GM18499 (cell line): Measurements from ENCODE around the gene SRSF3.
"Not testable (repeated sequence)": the region's sequence is repeated elsewhere in the genome, so short reads cannot be mapped to it uniquely, and the experiment has no call there.

Experiments
- ATAC-seq: cut with Tn5 transposase; IDR thresholded peaks from one replicate; pipeline ENCODE4 v1.9.1; 2021; ENCODE audit warnings: moderate number of reproducible peaks; ENCODE audit not compliant: insufficient read depth, unreplicated experiment

SRSF3 gene

DNA sequence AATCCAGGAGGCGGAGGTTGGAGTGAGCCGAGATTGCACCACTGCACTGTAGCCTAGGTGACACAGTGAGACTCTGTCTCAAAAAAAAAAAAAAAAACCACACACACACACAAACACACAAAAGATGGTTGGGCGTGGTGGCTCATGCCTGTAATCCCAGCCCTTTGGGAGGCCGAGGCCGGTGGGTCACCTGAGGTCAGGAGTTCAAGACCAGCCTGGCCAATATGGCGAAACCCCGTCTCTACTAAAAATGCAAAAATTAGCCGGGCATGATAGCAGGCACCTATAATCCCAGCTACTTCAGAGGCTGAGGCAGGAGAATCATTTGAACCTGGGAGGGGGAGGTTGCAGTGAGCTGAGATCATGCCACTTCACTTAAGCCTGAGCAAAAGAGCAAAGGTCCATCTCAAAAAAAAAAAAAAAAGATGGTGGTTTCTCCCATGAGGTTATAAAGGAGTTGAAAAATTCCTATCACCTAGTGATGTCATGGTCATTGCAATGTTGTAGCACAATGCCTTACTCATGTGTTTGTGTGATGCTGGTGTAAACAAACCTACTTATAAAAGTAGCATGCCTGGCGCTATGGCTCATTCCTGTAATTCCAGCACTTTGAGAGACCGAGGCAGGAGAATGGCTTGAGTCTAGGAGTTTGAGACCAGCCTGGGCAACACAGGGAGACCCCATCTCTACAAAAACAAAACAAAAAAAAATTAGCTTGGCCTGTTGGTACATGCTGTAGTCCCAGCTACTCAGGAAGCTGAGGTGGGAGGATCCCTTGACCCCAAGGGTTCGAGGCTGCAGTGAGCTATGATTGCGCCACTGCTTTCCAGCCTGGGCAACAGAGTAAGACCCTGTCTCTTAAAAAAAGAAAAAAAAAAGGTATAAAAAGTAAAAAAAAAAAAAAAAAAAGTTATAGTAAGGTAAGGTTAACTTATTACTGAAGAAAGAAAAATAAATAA, 21.5 kb upstream of the SRSF3 start:
- not testable (repeated sequence) for ATAC-seq

DNA sequence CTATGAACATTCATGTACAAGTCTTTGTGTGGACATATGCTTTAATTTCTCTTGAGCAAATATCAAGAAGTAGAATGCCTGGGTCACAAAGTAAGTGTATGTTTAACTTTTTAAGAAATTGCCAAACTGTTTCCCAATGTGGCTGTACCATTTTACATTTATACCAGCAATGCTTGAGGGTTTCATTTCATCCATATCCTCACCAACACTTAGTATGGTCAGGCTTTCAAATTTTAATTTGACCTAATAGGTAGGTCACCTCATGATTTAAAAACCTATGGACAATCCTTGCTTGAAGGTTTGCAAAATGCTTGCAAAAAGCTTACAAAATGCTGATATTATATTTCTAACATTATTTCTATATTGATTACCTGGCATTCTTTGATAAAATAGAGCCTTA, 19.5 kb upstream of the SRSF3 start:
- no peak for ATAC-seq

DNA sequence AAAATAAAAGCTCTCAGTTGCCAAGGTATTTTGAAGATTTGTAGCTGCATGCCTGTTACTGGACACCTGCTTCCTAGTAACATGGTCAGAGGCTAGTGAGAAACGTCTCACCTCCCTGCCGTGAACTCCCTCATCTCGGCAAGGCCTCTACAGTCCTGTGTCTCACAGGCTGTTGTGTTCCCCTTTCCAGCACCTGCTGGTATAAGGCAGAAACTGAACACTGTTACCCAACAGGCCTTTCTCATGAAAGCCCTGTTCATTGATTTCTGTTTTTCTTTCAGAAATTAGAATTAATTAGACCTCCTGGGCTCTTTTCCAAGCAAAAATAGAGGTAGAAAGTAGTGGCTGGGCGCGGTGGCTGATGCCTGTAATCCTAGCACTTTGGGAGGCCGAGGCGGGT, 17.6 kb upstream of the SRSF3 start:
- ATAC-seq: no peak

DNA sequence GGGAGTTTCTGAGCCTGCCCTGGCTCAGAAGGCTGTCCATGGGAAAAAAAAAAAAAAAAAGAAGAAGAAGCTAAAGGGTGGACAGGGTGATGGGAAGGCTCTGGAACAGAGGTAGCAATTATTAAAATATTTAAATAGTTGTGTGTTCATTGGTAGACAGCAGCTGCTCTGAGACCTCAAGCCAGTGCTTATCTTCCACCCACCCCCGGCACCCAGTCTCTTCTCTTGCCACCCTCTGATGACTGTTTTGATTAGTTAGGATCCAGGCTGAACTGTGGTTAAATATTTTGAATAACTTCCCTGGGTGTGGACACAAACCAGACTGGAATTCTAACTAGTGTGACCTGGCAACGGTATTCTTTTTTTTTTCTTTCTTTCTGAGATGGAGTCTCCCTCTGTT, 16.9 kb upstream of the SRSF3 start:
- no peak for ATAC-seq

DNA sequence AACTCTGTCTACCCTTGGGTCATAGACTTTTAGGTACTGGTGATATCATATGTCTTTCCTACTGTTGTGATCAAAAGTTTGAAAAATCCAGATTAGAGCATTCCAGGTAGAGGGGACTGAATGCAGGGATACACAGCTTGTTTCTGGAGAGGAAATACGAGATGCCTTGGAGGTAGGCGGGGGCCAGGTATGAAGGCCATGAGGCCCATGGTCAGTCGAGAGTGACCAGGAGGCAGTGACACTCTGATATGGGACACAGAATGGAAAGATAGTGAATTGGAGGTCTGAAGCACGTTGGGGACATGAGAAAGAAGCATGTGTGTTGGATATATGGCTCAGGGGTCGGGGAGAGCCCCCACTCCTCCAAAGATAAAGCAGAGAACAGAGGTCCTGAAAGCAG, 16.1 kb upstream of the SRSF3 start:
- ATAC-seq: no peak

DNA sequence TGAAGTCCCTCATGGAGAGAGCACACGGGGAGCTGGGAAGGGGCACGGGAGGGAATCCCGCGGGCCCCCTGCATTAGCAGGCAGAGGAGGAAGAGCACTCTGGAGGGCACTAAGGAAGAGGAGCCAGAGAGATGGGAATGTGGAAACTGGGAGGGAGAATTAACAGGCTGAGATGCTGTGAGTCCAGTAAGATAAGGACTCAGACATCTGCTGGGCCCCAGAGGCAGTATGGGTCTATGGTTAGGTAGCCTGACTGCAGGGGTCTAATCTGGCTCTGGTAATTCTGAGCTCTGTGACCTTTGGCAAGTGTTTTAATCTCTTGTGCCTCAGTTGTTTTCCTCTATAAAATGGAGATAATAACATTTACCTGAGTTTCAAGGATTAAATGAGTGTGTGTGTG, 15.7 kb upstream of the SRSF3 start:
- no peak for ATAC-seq

DNA sequence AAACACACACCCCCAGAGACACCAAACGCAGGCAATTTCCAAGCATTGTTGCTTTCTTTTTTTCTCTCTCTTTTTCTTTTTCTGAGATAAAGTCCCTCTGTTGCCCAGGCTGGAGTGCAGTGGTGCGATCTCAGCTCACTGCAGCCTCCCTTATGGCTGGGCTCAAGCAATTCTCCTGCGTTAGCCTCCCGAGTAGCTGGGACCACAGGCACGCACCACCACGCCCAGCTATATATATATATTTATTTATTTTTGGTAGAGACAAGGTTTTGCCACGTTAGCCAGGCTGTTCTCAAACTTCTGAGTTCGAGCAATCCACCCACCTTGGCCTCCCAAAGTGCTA, 14.0 kb upstream of the SRSF3 start:
- ATAC-seq: no peak

DNA sequence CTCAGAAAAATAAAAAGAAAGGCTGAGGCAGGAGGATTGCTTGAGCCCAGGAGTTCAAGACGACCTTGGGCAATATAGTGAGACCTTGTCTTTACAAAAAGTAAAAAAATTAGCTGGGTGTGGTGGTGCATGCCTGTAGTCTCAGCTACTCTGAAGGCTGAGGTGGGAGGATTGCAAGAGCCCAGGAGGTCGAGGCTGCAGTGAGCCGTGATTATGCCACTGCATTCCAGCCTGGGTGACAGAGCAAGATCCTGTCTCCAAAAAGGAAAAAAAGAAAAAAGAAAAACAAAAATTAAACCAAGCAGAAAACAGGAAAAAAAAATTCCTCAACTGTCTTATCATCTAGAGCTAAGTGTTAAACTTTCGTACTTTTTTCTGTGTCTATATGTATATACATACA, 12.4 kb upstream of the SRSF3 start:
- no peak for ATAC-seq

DNA sequence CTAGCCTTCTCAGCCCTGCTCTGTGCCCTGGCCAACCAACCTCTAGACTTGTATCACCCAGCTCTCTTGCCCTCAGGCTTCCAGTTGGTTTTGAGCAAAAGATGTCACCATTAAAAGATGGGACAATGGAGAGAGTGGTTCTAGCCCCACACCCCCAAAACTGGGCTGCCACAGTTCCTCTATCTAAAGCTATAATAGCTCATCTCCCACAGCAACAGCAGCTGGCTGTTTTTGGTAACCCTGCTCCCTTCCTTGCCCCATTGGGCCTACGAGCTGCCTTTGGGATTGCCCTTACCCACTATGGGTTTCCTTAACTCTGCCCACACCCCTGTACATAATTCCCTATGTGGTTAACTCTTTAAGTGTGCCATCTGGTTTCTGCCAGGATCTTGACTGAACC, 7.6 kb upstream of the SRSF3 start:
- ATAC-seq: no peak

DNA sequence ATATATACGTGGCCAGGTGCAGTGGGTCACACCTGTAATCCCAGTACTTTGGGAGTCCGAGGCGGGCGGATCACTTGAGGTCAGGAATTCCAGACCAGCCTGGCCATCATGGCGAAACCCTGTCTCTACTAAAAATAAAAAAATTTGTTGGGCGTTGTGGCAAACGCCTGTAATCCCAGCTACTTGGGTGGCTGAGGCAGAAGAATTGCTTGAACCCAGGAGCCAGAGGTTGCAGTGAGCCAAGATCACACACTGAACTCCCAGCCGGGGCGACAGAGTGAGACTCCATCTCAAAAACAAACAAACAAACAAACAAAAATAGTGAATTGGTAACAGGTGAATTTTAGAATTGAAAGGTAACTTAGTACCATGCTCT, 5.1 kb upstream of the SRSF3 start:
- ATAC-seq: not testable (repeated sequence)

DNA sequence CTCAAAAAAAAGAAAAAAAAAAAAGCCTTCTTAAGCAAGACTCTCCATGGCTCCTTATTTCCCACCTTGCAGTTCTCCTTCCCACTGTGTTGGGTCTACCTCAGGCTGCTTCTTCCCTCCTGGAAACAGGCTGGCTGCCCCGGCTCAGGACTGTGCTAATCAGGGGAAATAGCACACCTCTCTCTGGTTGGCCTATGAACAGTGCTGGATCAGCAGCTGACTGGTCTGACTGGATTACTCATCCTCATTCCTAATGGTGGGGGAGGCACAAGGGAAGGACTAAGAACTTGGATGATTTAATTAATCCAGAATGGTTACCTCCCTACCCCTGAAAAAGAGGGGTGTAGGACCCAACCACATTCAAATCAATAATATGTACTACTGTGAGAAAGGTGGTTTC, 3.9 kb upstream of the SRSF3 start:
- no peak for ATAC-seq

DNA sequence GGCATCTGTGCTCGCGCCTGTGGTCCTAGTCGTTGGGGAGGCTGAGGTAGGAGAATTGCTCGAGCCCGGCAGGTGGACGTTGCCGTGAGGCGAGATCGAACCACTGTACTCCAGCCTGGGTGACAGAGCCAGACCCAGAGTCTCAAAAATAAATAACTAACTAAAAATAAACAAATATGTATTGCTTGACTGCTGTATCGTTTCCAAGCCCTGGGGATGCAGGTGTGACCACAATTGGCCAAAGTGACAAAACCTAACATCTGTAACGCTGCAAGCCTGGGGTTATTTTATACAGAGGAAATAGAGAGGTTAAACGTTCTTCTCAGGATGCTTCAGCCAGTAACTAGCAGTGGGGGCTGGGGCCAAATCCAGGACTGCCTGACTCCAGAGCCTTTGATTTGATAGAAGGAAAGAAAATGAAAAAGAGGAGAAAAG, 1.9 kb upstream of the SRSF3 start:
- no peak for ATAC-seq

DNA sequence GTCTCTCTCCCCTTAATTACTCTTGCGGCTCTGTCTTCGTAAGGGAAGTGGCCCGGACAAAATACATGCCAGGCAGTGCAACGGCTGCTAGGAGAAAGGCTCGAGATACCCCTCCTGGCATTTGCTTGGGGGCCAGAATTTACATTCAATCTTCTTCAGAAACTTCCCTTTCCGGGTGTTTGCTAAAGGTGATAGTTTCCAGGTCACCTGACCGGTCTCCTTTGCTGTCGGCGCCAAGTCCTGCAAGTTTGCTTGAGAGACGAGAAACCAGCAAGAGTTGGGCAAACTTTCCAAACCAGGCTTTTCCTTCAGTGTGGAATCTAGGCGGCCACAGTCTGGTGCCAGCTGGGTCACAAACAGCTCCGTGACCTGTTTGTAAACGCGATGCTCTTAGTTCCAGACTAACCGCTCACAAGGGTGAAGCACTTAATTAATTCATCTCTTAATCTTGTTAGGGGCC, 563 bp upstream of the SRSF3 start:
- ATAC-seq: peak; percentile 6

DNA sequence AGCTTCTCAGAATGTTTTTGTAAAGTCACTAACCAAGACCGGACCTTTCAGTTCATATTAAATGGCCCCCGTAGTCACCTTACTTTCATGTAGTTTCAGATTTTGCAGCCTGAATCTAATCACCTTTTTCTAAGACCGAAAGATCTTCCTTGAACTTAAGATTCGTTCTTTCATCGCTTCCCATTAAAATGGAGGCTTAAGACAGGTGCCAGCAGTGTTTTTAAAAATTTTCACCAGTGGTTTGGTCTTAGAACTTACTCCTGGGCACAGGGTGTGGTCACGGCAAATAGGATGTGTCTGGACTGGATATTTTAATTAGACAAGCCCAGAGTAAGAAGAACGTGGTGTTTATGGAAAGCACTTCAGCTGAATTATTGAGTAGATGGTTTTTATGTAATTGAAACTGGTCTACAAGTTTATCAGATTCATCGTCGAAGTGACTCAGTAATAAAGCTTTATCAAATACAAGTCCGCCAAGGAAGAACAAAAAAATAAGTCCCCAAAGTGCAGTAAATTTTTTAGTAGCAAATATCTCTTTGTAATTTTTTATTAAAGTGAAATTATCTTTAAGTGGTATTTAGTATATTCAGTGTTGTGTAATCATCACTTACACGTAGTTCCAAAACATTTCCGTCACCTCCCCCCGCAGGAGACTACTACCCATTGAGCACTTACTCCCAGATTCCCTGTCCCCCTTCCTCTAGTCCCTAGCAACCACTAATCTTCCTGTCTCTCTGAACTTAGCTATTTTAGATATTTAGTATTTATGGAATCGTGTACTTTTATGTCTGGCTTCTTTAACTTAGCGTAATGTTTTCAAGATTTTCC, 868 bp downstream of the SRSF3 start:
- ATAC-seq: no peak

DNA sequence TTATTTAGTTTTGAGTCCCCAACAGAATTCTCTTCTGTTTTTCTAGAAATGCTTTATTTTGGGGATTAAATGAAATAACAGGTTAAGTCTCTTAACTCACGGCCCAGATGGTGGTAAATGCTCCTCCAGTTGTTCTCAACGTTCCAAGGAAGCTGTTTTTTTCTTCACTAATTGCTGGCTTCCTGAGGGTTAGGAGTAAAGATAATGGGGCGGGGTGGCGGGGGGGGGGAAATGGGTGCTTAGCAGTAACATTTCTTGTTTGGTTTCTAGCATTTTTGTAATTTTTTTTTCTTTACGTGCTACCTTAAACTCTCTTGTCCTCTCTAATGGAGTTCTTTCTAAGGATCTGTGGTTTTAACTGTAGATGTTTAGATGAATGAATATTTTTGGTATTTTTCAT, 2.2 kb downstream of the SRSF3 start:
- ATAC-seq: no peak

DNA sequence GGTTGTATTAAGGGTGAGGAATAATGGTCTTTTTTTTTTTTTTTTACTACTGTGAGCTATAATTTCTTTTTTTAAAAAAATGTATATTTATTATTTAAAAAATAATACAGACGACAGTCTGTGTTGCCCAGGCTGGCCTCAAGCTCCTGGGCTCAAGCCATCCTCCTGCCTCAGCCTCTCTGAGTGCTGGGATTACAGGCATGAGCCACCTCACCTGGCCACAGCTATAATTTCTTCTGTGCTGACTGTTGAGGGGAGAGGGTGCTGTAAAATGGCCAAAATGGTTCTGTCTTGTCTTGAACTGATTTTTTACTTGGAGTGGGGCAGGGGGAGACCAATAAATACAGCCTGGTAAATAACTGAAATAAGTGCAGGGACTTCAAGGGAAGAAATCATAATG, 3.6 kb downstream of the SRSF3 start:
- ATAC-seq: no peak

DNA sequence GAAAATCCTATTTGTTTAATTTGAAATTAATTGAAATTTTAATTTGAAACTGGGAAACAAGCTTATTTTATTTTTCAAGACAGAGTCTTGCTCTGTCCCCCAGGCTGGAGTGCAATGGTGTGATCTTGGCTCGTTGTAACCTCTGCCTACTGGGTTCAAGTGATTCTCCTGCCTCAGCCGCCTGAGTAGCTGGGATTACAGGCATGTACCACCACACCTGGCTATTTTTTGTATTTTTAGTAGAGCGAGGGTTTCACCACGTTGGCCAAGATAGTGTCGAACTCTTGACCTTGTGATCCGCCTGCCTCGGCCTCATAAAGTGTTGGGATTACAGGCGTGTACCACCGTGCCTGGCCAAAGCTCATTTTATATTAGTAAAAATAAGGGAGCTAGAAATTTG, 4.2 kb downstream of the SRSF3 start:
- ATAC-seq: no peak

DNA sequence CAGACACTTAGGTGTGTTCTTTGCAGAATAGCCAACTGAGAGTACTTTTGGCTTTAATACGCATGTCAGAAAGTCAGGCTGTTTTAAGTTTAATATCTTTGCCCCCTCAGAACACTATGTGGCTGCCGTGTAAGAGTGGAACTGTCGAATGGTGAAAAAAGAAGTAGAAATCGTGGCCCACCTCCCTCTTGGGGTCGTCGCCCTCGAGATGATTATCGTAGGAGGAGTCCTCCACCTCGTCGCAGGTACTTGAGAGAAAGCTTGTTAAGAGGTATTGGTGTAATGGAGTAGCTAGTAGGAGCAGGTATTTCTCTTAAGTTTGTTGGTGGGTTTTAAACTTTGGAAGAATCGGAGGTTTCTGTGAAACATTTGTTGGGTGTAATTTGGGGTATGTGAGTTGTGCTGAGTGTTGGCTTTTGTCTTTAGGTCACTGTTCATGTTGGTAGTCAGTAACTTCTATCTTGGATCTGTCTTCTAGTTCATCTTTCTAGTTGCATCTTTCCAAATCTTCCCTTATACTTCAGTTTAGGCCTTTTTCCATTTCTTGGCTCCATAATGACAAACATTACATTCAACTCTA, 4.7 kb downstream of the SRSF3 start:
- ATAC-seq: no peak

DNA sequence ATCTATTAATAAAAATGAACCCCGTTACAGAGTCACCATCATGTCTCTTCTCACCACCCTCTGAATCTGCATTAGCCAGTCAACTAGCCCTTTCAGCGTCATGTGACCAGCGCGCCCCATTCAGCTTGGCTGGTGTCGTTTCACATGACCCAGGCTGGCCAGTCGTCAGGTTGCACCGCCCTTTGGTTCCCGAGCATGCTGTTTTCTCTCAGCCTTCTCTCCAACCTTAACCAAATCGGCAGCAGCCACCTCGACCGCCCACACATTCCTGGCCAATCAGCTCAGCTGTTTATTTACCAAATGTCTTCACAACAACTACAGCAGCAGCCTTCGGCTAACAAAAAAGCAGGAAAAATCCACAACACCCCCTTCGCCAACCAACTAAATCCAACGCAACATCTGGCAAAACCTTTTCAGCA, 5.6 kb downstream of the SRSF3 start:
- ATAC-seq: no peak

DNA sequence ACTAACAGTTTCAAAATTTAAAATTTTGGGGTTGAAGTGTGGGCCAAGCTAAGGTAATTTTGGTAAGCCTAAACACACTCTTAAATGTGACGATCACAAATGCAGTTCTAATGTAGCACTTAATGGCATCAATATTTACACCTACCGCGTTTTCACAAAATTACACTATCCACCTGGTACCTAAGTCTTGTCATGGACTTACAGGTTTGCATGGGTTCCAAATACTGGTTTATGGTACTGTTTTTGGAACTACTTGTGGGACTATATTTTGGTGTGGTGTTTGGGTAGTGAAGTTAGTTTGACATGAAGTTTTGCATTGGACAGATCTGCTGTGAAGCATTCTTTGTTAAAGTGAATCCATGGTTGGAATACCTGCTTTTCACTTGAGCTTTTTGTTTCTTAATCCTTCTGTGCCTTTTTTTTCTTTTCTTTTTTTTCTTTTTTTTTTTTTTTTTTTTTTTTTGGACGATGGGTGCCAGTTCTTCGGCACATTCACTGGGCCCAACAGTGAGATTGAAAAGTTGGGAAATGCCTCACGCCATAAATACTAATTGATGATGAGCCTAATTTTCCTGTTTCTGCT, 6.5 kb downstream of the SRSF3 start:
- no peak for ATAC-seq

DNA sequence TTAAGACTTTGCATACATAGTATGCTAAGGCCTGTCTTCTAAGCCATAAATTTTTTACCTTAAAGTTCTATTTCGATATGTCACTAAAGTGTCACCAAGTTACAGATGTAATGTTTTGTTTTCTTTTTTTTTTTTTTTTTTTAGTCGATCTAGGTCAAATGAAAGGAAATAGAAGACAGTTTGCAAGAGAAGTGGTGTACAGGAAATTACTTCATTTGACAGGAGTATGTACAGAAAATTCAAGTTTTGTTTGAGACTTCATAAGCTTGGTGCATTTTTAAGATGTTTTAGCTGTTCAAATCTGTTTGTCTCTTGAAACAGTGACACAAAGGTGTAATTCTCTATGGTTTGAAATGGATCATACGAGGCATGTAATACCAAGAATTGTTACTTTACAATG, 7.7 kb downstream of the SRSF3 start:
- not testable (repeated sequence) for ATAC-seq
